NCI-H82 treated with DMSO at 0.1 percent for 48 hours (cell line): Measurements from ENCODE around the gene ALG8.
"Not testable (repeated sequence)": the region's sequence is repeated elsewhere in the genome, so short reads cannot be mapped to it uniquely, and the experiment has no call there.

Experiments used
- DNase-seq: peaks from one replicate; lab custom pipeline; 2025; ENCODE audit not compliant: unreplicated experiment; lab: John Stamatoyannopoulos, UW

ALG8 gene

DNA sequence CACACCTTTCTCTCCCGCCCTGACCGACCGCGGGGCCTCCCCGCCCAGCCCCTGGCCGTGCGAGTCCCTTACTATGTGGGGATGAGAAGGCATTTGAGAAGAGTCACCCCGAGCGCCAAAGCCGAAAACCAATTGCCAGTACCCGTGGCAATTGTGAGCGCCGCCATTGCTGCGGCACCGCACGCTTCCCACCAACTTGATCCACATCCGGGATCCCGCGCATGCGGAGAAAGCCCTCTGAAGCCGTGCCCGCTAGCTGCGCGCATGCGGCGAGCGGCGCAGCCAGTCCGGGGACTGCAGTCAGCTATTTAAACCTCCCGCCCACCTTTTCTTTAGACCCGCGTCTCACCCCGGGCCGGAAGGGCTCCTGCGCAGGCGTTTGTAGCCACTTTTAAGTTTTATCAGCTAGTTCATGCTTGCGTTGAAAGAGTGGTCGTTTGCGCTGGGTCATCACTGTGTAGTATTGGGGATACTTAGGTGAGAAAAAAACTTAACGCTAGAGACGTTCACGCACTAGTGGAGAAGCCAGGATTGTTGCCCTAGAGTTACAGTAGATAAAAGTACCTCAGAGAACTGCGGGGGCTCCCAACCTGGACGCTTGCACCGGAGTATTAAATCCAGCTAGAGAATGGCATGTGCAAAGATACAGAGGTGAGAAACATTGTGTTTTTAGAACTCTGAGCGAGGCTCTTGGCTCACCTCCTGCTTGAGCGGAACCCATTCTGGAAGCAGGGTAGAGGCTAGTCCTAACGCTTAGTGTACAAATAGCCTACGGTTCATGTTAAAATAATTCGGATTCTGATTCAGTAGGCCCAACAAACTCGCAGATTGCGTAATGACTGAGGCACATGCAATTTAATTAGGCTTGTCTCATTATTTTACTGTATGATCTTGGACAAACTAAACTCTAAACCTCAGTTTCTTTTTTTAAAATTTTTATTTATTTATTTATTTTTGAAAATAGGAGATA, at the start of gene ALG8:
Gene ALG8 (minus strand): TSS at position 205 of the 970 bp plus-strand sequence. CDS start 38 bp downstream, at position 167.
- DNase-seq = peak; percentile 56

DNA sequence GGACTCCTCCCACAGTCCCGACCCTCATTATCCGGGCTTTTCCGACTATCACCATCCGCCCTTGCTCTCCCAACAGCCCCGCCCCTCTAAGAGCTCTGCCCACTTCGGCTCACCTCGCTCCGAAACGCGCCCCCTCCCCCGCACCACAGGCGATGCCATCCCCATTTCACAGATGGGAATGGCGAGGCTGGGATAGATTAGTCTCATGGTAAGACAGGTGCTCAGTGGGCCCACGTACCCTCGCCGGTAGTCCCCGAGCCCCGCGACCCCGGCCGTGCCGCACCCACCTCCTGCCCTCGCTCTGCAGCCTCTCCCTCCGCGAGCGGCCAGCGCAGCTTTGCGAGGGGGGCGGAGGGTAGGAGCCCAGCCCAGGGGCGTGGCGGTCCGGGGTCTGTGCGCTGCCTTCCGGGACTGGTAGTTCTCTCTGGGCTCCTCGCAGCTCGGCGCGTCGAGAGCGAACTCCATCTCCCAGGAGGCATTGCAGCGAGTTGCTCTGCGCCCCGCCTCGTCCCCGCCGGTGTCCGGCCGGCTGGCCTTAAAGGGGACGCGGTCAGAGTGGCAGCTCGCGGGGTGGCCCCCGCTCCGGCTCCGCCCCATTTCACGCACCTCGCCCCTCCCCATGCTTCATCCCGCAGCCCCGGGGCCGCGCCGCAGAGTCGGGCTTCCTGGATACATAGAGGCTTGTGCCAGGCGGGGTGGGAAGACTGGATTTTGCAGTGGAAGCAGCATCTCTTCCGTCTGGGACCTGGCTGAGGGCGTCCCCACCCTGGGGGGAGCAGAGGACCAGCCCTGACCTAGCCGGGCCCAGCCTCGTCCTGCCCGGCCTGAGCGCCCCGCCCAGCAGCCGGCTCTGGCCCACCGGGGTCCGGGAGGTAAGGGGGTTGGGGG, 49.1 kb upstream of the ALG8 start, which contains the start of the genes KCTD21 and USP35:
Gene KCTD21 (minus strand): TSS at position 341 of the 888 bp plus-strand sequence. CDS start 14,072 bp downstream, outside the sequence.
Gene USP35 (plus strand): TSS at position 634 of the 888 bp plus-strand sequence. CDS start 7,327 bp downstream, outside the sequence.
- peak; percentile 86 for DNase-seq

GRCh38 chr11:78187366-78188285, 48.2 kb upstream of the ALG8 start:
- DNase-seq = no peak

DNA sequence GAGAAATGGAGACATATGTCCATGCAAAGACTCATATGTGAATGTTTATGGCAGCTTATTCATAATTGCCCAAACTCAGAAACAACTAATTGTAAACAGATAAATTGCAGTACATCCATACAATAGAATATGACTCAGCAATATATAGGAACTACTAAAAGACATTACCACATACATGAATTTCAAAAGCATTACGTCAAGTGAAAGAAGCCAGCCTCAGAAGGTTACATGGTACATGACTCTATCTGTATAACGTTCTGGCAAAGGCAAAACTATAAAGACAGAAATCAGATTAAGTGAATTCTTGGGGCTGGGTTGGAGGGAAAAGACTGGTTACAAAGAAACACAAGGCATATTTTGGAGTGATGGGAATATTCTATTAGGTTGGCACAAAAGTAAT, 41.8 kb upstream of the ALG8 start:
- no peak for DNase-seq

GRCh38 chr11:78180751-78181150, 41.3 kb upstream of the ALG8 start:
- no peak for DNase-seq

GRCh38 chr11:78179459-78180071, 40.1 kb upstream of the ALG8 start:
- no peak for DNase-seq

- DNase-seq = no peak
Measured at GRCh38 chr11:78177216-78177615, 37.8 kb upstream of the ALG8 start.

DNA sequence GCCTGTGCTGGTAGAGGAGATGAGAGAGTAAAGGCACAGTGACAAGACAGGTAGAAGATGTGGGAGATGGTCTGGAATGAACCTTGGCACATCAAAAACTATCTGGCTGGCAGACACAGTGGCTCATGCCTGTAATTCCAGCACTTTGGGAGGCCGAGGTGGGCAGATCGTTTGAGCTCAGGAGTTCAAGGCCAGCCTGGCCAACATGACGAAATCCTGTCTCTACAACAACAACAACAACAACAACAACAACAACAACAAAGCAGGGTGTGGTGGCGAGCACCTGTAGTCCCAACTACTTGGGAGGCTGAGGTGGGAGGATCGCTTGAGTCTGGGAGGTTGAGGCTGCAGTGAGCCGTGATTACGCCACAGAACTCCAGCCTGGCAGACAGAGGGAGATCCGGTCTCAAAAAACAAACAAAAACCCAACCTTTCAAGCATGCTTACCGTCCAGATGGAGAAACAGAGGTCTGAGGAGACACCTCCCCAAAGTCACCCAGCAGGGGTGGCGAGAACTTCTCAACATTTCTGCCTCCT, 37.2 kb upstream of the ALG8 start:
- no peak for DNase-seq

DNA sequence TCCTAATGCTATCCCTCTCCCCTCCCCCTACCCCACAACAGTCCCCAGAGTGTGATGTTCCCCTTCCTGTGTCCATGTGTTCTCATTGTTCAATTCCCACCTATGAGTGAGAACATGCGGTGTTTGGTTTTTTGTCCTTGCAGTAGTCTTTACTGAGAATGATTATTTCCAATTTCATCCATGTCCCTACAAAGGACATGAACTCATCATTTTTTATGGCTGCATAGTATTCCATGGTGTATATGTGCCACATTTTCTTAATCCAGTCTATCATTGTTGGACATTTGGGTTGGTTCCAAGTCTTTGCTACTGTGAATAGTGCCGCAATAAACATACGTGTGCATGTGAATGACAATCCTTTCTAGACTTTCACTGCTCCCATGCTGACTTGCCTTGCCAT, 36.4 kb upstream of the ALG8 start:
- not testable (repeated sequence) for DNase-seq

GRCh38 chr11:78171951-78172350, 32.5 kb upstream of the ALG8 start:
- DNase-seq = no peak

GRCh38 chr11:78170874-78171549, 31.6 kb upstream of the ALG8 start:
- no peak for DNase-seq

- no peak for DNase-seq
Measured at GRCh38 chr11:78170413-78170812, 31.0 kb upstream of the ALG8 start.

DNA sequence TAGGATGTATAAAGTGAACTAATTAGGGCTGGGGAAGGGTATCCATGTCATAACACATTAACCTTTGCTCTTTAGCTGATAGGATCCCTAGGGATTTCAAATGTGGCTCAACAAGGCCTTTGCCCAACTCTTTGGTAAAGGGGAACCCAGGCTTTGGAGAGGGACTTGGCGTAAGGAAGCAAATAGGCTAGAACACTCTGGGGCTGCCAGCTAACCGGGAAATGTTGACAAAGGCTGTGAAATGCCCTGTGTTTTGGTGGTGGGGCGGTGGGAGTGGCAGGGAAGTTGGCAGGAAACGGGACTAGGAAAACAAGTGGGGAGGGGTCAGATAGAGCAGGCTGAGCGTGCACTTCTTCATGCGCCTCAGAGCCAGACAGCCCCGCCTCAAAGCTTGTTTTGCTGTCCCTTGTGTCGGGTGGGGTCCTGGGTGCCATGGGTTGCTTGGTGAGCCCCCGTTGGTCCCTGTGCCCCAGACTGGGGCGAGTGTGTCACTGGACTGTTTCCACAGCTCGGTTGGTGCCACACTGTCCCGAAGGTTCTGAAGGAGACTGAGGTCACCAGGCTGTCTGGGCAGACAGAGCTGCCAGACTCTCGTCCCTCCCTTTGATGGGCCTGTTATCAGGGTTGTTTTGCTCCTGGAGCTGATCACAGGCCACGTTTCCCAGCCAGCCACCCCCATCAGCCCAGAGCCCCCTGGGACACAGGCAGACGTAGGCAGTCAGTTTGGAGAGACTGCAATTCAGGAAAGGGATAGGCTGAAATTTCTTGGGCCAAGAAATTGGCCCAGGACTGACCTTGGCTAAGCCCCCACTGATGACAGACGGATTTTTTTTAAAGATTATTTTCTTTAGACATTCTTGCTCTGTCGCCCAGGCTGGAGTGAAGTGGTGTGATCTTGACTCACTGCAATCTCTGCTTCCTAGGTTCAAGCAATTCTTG, 29.4 kb upstream of the ALG8 start:
- no peak for DNase-seq

DNA sequence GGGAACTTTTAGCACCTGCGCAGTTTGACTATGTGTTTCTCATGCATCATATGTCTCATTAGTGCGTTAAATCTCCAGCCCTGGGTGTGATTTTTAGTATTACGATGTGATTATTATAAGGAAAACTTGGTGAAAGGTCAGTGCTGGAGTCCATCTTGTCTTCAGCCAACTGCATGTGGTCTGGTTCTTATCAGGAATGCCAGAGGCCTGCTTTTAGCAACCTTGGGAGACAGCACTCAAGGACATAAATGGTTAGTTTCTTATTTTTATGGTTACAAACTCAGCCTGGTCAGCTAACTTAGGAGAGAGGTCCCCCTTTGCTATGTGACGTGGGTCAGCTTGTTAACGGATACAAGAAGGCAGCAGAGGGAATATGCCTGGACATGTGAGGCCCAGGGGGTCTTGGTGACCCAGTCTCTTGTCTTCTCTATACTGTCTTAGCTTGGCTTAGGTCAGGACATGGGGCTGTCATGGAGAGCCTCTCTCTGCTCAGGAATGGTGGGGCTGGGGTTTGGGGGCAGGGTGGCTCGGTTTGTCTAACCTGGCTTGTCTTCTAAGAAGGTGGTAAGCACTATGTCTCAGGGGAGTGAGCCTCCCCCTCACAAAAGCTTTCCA, 27.5 kb upstream of the ALG8 start:
- DNase-seq = no peak

GRCh38 chr11:78164471-78164870, 25.0 kb upstream of the ALG8 start:
- DNase-seq = no peak

GRCh38 chr11:78163828-78164227, 24.4 kb upstream of the ALG8 start:
- no peak for DNase-seq

DNA sequence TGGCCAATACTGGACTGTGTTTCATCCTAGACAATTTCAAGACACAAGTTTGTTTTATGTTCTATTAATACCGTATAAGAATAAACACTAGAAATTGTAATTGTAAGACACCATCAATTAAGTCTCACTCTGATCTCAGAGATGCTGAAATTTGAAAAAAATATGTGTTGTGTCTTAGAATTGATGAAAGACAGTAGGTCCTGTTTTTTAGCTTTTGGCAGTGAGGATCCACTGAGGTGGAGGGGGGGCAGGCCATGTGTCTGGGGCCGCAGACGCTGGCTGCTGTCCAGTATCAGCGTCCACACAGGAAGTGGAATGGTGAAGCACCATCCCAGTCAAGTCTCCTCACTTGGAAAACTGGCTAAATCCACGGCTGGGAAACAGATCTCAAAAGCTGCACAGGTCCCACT, 22.5 kb upstream of the ALG8 start:
- no peak for DNase-seq

DNA sequence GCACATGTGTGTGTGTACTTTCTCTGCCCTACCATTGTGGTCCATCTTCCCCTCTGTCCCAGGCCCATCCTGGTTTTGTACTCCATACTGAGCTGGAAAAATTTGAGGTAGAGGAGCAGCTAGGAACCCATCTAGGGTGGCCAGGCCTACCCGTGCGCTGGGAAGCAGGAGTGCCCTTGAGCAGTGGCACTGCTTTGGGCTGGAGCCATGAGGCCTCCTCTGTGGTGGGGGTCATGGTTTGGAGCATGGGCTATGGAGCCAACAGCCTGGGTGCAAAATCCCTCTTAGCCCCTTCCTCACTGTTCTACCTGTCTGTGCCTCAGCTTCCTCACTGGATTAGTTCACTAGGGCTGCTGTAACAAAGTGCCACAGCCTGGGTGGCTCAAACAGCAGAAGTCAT, 21.9 kb upstream of the ALG8 start:
- DNase-seq = no peak
